HCEC 1CT (cell line): Measurements from ENCODE around the gene RPH3AL.
A peak's percentile ranks its signal among the peaks of the same experiment; 100 is the strongest.

Experiments used
- DNase-seq: peaks from one replicate; pipeline ENCODE4 v3.0.0-alpha.2; 2017

RPH3AL gene

GRCh38 chr17:313911-314613 is 38.5 kb downstream of the RPH3AL start:
- DNase-seq, result no peak

DNA sequence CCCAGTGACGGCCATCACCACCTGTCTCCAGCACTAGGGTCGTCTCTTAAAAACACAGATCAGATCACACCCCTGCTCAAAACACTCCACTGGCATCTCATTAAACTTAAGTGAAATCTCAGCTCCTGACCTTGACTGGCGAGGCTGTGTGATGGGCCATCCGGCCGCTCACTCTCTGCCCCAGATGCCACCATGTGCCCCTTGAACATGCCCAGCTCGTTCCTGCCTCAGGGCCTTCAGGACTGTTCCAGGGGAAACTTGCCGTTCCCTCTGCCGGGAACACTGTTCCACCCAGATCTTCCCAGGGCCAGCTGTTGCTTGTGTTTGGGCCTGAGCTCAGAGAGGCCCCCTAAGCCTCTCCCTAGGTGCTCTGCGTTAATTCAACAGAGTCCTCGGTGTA is 39.4 kb downstream of the RPH3AL start:
- no peak for DNase-seq

DNA sequence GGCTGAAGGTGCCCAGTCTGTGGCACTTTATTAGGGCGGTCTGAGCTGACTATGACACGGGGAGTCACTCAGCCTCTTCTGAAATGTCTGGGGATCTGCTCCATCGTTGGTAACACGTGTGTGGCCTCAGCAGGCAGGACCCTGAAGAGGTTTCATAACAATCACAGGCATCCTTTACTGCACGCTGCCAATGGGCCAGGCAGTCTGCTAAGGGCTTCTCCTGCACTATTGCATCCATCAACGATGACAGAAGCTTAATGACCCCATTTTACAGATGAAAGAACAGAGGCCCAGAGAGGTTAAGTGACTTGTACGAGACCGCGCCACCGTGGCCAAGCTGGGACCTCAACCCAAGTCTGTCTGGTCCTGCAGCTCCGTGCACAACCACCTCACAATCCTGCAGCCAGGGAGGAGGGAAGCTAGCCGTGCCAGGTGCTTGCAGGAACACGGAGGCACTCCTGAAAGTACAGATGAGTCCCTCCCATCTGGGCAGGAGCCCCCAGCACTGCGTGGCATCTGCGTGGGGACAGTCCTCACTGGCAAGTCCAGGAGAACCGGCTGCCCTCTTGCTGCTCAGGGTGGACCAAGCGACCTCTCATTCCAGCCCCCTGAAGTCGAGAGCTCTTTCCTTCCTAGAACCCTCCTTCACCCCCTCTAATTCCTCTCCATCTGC is 40.0 kb downstream of the RPH3AL start:
- no peak for DNase-seq

- no peak for DNase-seq
Measured at GRCh38 chr17:311119-311782, 41.4 kb downstream of the RPH3AL start.

DNA sequence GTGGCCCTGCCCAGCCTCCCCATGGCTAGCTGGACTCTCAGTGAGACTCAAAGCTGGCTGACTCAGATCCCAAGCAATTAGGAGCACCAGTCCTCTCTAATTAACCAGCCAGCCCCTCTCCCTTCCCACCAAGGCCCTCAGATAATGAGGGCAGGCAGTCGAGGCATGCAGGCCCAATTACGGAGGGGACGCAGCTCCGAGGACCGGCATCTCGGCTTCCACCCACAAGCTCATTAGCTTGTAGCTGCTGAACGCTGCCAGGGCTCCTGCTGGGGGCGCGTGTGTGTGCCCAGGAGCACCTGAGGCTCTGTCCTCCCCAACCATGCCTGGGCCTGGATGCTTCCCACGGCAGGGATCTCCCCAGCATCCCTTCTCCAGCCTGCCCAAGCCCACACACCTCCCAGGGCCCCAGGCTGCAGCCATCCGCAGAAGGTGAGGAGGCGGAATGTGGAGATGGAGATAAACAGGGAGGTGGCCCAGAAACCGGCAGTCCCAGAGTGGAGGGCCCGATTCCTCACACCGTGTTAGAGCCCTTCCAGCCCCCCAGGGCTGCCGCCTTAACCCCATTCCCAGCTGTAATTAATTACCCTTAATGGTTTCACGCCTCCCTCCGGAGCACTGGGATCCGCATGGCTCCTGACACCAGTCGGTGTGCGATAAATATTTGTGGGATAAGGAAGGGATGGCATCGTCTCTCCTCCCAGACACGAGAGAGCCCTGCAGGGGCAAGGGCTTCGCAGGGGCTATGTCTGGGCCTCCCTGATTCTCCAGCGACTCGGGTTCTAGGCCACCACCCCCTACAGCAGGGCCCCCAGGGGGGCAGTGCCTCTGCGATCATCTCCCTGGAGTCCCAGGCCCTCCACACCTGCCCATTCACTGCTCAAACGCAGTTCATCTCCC is 42.2 kb downstream of the RPH3AL start:
- no peak for DNase-seq

GRCh38 chr17:309361-309888 is 43.2 kb downstream of the RPH3AL start:
- peak; percentile 5 for DNase-seq

GRCh38 chr17:307741-308507 is 44.7 kb downstream of the RPH3AL start:
- no peak for DNase-seq

- no peak for DNase-seq
Measured at GRCh38 chr17:307295-307691, 45.3 kb downstream of the RPH3AL start.

- DNase-seq, result no peak
Measured at GRCh38 chr17:306536-307294, 45.9 kb downstream of the RPH3AL start.

- no peak for DNase-seq
Measured at GRCh38 chr17:306116-306515, 46.5 kb downstream of the RPH3AL start.

- no peak for DNase-seq
Measured at GRCh38 chr17:305090-305976, 47.3 kb downstream of the RPH3AL start.

DNA sequence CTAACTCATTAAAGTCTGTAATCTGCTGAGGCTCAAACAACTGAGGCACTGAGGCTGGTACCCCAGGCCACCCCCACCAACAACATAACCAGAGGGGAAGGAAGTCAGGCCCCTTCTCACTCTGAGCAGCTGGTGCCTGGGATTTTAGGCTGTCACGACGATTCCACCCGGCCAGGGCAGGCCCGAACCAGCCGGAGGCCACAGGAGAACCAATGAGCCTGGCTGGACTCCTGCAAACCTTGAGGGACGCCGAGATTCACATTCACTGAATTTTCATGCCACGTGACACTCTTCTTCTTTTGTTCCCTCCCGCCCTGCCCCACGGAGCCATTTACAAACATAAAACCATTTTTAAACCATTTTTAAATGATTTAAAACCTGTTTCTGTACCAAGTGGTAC is 48.1 kb downstream of the RPH3AL start:
- no peak for DNase-seq

GRCh38 chr17:303168-303567 is 49.4 kb downstream of the RPH3AL start:
- DNase-seq, result no peak

DNA sequence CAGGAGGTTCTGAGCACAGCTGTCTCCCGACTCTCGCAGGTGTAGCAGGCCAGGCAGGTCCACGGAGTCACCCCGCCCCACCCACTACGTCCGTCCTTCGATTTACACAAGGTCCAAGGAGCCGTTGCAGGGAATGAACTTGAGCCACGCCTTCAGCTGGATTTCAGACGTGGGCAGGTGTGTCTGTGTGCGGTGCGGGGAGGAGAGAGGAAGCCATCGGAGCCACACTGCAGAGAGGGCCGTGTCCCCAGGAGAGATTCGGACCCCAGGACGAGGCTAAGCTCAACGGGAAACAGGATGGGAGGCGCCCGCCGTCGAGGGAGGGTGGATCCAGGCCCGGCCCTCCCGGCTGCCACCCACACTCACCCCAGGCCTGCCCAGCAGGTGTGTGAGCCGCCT is 50.3 kb downstream of the RPH3AL start:
- DNase-seq, result no peak

DNA sequence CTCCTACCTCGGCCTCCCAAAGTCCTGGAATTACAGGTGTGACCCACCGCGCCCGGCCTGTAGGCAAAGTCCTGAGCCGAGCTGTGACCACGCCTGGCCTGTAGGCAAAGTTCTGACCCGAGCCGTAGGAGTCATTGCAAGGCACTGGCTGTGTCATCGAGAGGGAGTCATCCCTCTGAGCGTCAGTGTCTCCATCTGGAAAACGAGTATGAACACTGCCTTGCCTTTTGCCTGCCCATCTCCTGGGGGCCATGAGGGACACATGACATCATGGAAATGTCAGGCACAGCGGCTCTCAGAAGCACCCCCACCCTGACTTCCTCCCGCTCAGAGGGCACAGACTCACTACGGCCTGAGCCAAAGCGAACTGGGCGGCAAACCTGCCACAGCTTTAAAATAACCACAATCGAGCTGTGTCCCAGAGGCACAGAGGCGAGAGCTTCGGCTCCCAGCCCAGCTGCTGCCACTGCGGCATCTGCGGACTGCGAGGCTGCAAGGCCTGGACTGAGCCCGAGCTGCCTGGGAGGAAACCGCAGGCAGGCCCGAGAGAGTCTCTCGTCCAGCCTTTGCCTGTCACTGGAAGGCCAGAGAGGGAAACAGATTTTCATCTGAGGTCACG is 50.8 kb downstream of the RPH3AL start:
- no peak for DNase-seq

DNA sequence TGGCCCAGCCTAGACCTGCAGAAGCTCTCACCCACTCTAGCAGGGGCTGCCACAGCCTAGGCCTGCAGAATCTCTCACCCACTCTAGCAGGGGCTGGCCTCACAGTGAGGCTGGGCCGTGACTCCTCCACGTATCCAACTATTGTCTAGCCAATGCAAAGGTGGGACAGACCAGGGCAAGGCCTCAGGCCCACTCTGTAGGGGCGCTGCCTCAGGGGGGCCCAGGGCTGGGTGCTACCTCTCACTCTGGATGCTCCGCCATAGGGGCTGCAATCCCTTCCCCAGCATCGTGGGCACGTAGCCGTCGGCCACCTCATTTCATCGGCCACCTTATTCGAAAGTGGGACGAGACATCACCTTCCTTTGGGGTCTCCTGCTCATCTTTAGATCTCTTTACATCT is 51.7 kb downstream of the RPH3AL start:
- DNase-seq, result no peak

- DNase-seq, result no peak
Measured at GRCh38 chr17:299546-299945, 53.1 kb downstream of the RPH3AL start.

DNA sequence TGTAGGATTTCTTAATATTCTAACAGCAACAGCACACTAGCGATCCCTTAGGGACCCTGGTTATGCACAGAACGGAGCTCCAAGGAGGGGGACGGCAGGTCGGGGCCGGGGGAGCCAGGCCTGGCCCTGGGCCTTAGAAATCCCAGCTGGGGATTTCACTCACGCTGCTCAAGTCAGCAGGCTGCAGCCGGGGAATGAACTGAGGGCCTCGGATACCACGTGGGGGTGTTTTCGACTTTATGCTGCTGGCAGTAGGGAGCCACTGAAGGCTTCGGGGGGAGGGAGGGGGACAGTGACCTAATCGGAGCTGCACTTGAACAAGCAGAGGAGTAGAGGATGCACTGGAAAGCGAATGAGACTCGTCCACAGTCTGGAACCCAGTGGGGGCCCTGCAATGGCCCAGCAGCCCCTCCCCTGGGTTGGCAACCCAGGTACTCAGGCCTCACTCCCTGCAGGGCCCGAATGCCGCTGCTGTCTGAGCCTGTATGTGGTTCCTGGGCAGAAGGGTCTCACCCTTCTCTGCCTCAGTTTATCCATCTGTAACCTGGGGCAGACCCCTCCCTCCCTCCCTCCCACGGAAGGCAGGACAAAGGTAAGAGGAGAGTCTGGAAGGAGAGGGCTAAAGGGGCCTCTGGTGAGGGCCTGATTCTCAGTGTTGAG is 53.7 kb downstream of the RPH3AL start:
- no peak for DNase-seq

- no peak for DNase-seq
Measured at GRCh38 chr17:297758-298157, 54.8 kb downstream of the RPH3AL start.
